T follicular helper cell (primary cell): ENCODE measurements around the gene DDIT3.
A peak's percentile ranks its signal among the peaks of the same experiment; 100 is the strongest.
"Not testable (repeated sequence)": the region's sequence is repeated elsewhere in the genome, so short reads cannot be mapped to it uniquely, and the experiment has no call there.

Experiments
- DNase-seq: peaks from one replicate; pipeline ENCODE4 v3.0.0-alpha.2; 2020; ENCODE audit warnings: low read depth

The DDIT3 gene

GRCh38 chr12:57513266-57513665, 7.0 kb downstream of the DDIT3 start:
- no peak for DNase-seq

GRCh38 chr12:57512665-57513064, 7.6 kb downstream of the DDIT3 start:
- DNase-seq: no peak

- no peak for DNase-seq
Observed at GRCh38 chr12:57511588-57512325, 8.6 kb downstream of the DDIT3 start.

GRCh38 chr12:57511161-57511560, 9.2 kb downstream of the DDIT3 start:
- no peak for DNase-seq

GRCh38 chr12:57507796-57508195, 12.5 kb downstream of the DDIT3 start:
- DNase-seq: not testable (repeated sequence)

GRCh38 chr12:57506541-57506940, 13.8 kb downstream of the DDIT3 start:
- not testable (repeated sequence) for DNase-seq

- not testable (repeated sequence) for DNase-seq
Observed at GRCh38 chr12:57502311-57502969, 17.9 kb downstream of the DDIT3 start.

- DNase-seq: no peak
Observed at GRCh38 chr12:57500213-57500612, 20.1 kb downstream of the DDIT3 start.

GRCh38 chr12:57498571-57498970, 21.7 kb downstream of the DDIT3 start:
- no peak for DNase-seq

- DNase-seq: no peak
Observed at GRCh38 chr12:57498132-57498502, 22.2 kb downstream of the DDIT3 start.

- DNase-seq: no peak
Observed at GRCh38 chr12:57497223-57498131, 22.8 kb downstream of the DDIT3 start.

GRCh38 chr12:57496822-57497221, 23.5 kb downstream of the DDIT3 start:
- no peak for DNase-seq

GRCh38 chr12:57495051-57495701, 25.1 kb downstream of the DDIT3 start:
- DNase-seq: not testable (repeated sequence)

- no peak for DNase-seq
Observed at GRCh38 chr12:57491393-57492280, 28.7 kb downstream of the DDIT3 start.

GRCh38 chr12:57490126-57490525, 30.2 kb downstream of the DDIT3 start:
- no peak for DNase-seq

- DNase-seq: no peak
Observed at GRCh38 chr12:57489157-57489641, 31.1 kb downstream of the DDIT3 start.

- DNase-seq: no peak
Observed at GRCh38 chr12:57488402-57489156, 31.7 kb downstream of the DDIT3 start.

- DNase-seq: peak; percentile 89
Observed at GRCh38 chr12:57487597-57488401, 32.5 kb downstream of the DDIT3 start, which contains the start of gene MARS1. MARS1 (plus strand) TSS chr12:57488068; CDS start chr12:57488091, 23 bp downstream.

GRCh38 chr12:57487055-57487596, 33.2 kb downstream of the DDIT3 start:
- DNase-seq: no peak
